Measurements from ENCODE around the gene PRMT1. TPM values are rescaled to one million over a fixed set of nuclear protein-coding genes. Genes with fewer than 3 reads are reported as not detected.

Gene PRMT1
- total RNA-seq, 1 donor from 2014 or later = 105 TPM

DNA sequence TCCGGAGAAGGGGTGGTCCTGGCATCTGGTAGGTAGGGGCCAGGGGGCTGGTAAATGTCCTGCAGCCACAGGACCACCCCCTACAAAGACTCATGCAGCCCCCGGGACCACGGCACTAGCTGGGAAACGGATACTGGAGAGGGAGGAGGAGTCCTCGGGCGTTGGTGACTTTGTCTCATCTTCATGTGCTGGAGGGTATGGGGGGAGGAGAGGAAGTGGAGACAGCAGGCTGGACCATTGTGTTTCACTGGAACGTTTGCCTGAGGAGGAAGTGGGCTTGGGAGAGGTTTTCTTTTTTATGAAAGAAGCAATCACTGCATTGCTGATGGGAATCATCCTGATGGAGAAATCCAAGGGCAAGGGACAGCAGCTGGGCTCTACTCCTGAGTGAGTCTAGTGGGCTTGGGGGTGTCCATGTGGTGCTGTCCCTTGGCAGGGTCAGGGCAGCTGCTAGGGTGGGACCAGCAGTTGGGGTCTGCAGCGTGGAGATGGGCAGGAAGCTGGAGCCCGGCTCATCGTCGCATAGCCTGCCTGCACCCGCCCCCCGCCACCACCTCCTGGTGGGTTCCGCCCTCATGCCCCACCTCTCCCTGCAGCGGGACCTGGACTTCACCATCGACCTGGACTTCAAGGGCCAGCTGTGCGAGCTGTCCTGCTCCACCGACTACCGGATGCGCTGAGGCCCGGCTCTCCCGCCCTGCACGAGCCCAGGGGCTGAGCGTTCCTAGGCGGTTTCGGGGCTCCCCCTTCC, 10.7 kb downstream of the PRMT1 start:
- DNase-seq (ENCODE audit: low spot score) = no peak

DNA sequence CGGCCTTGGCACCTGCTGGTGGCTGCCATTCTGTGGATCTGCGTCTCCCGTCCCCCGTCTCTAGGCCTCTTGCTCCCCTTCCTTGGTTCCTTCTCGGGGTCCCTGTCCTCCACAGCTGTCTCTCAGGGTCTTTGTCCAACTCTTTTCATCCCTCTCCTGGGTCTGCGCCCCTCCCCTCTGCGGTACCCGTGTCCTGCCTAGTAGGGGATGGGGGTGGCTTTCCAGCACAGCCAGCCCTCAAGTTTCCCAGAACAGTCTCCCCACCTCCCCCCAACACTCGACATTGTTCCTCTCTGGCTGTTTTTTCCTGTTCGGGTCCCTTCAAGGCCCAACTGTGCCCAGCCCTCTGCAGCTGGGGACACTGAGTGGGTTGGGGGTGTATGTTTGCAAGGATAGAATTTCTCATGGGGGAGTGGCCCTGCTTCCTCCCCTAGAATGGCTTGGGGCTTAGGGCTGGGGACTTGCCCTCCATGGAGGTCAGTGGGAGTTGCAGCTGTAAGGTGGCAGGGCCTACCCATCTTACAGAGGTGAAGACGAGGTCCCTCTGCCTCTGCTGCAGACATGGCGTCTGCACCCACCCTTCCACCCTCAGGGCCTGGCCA, 11.6 kb downstream of the PRMT1 start:
- DNase-seq (ENCODE audit: low spot score) = no peak

DNA sequence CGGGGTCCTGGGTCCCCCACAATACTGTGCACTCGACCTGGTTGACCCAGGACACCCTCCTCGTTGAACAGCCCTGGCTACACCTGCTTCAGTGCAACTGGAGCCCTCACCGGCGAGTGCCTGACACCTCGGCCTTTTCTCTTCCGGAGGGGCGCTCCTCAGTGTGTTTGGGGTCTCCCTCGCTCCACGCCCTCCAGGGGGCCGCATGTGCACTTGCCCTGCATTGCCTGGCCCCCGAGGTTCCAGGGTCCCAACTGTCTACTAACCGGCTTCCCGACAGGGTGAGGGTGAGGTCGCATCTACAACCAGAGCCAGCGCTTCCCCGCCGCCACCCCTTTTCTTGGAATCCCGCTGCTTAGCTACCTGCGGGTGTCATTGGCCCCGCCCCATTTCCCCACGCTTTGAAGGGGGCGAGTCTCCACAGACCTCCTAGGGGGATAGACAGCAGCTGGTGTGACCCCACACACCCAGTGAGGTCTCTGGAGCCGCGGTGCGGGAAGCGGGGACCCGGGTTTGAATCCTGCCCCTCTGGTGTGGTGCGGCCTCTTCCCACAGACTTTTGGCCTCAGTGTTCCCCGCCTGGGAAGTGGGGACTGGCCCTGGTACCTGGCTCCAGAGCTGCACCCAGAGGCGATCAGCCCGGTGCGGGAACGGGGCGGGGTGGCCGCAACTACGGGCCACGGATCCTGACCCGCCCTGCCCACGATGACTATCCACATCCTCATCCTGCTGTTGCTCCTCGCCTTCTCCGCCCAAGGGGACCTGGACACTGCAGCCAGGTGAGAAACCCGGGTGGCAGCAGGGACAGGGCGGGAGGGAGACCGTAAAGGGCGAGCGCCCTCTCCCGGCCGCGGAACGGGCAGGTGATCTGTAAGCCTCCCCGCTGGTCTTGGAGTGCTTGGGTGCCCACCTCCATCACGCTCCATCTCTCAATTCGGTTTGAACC, 12.3 kb downstream of the PRMT1 start, which contains the start of gene ADM5:
TSS of gene ADM5 (plus strand) at position 462 of the 946 bp plus-strand sequence. CDS start at position 706, 244 bp downstream.
- DNase-seq (ENCODE audit: low spot score) = no peak

DNA sequence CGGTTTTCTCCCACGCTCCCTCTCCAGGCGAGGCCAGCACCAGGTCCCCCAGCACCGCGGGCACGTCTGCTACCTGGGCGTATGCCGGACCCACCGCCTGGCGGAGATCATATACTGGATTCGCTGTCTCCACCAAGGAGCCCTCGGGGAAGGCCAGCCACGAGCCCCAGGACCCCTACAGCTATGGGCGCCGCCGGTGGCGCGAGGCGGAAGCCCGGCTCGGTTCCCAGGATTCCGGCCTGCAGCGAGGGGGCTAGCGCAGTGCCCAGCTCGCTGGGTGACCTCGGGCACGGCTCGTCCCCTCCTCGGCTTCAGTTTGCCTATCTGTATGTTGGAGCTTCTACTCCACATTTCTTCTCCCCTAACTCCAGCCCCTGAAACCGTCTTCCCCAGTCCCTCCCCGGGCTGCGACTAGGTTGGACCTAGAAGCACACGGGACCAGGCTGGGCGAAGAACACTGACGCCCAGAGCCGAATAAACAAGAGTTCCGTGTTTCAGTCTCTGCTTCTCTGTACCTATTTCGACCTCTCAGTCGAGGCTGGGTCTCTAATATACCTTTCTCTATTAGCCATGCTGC, 13.1 kb downstream of the PRMT1 start:
- DNase-seq (ENCODE audit: low spot score) = no peak

DNA sequence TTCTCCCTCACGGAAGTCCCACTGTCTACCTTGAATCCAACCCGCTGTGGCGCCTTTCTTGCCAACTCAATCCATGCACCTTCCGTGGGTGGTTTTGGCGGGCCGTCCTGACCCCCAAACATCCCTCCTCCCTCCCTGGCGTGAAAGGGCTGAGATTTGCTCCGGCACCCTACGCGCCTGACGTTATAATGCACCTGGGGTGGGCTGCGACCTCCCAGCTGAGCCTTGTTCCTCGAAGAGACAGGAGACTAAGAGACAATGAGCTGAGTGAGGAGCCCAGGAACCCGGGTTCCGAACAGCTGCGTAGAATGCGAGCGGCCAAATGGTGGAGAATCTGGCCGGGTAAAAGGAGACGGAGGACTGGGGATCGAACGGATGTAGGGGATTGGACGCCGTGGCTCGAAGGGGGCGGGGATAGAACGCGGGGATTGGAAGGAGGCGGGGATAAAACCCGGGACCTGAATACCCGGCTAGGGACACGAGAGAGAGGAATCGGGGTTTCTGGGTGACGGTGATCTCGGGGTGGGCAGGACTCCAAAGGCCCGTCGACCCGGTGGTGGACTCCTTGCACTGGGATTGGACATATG, 13.7 kb downstream of the PRMT1 start, which contains the start of gene CPT1C:
TSS of gene CPT1C (plus strand) at position 461 of the 587 bp plus-strand sequence. CDS start 1,137 bp downstream, outside the sequence.
- DNase-seq (ENCODE audit: low spot score) = no peak

DNA sequence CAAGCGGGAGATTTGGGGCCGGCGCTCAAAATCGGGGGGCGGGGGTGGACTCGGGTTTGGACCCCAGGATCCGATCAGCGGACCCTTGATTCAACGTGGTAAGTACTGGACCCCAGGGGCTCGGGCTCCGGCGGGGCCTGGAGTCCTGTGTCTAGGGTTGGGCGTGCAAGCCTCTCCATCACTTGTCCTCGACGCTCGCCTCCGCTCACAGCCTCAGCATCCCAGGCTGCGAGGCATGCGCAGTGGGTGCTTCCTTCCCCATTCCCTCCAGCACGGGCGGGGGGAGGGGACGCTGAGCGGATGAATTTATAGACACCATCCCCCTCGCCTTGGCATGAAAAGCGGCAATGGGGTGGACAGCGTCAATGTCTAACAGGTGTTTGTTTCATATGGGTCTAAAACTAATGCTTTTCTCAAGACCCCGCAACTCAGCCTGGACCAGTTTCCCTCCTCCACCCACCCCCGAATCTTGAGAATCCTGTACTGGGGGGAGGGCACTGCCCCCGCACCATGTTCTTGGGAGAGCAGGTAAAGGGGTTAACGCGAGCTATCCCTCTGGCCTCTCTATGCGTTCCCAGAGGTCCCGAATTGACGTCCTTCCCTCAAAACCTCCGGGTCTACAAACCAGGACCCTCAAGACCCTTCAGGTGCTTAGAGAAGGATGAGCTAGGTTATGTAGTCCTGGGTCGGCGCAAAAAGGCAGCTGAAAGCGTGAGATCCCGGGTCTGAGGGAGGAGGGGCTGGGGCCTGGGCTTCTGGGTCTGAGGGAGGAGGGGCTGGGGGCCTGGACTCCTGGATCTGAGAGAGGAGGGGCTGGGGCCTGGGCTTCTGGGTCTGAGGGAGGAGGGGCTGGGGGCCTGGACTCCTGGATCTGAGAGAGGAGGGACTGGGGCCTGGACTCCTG, 14.4 kb downstream of the PRMT1 start:
- no peak for DNase-seq (ENCODE audit: low spot score)

DNA sequence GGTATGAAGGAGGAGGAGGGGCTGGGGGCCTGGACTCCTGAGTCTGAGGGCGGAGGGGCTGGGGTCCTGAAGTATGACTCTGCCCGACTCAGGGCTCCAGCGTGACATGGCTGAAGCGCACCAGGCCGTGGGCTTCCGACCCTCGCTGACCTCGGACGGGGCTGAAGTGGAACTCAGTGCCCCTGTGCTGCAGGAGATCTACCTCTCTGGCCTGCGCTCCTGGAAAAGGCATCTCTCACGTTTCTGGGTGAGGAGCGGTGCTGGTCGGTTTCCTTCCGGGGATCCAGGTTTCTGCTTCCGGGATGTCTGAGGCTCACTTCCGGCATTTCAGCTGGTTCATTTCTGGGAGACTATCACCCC, 15.1 kb downstream of the PRMT1 start:
- no peak for DNase-seq (ENCODE audit: low spot score)

DNA sequence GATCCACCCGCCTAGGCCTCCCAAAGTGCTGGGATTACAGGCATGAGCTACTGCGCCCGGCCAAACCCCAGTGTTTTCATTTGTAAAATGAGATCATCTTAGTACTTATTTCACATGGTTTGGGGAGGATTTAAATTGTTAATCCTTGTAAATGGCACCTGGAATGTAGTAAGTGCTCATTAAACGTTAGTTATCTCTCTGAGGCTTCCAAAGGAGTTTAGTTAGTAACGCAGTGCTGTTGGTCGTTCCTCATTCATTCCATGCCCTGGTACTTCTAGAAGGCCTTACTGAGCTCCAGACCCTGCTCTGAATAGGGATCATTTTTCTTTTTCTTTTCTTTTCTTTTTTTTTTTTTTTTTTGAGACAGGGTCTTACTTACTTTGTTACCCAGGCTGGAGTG, 19.0 kb downstream of the PRMT1 start:
- no peak for DNase-seq (ENCODE audit: low spot score)

DNA sequence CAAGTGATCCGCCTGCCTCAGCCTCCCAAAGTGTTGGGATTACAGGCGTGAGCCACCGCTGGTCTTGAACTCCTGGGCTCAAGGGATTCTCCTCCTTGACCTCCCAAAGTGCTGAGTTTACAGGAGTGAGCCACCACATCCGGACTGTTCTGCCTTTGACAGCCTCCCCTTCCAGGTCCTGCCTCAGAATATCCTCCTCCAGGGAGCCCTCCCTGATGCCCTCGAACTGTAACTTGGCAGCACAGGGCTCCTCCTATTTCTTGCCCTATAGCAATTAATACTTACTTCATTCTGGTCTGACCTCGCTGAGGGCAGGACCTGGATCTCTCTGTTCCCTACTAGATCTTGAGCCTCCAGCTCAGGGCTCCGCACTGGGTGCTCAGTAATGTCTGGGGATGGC, 19.8 kb downstream of the PRMT1 start:
- DNase-seq (ENCODE audit: low spot score) = no peak

DNA sequence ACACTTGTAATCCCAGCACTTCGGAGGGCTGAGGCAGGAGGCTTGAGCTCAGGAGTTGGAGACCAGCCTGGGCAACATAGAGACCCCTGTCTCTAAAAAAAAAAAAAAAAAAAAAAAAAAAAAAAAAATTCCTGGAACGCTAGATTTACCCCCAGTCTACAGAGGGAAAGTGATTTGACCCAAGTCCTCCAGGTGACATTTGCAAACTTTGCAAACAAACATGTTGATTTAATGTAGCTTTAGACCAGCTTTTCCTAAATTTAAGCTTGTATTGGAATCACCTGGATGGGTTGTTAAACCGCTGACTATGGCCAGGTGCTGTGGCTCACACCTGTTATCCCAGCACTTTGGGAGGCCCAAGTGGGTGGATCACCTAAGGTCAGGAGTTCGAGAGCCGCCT, 22.3 kb downstream of the PRMT1 start:
- DNase-seq (ENCODE audit: low spot score) = no peak

DNA sequence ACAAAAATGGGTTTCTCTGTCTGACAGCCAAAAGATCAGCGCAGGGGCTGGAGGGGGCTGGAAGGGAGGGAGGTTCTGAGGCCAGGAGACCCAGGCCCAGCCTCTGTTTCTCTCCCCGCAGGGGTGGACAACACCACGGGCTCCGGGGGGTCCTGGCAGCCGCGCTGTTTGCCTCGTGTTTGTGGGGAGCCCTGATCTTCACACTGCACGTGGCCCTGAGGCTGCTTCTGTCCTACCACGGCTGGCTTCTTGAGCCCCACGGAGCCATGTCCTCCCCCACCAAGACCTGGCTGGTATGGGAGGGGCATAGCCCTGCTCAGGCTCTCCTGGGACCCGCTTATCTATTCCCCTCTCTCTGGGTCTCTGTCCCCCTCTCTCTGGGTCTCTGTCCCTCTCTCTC, 23.5 kb downstream of the PRMT1 start:
- no peak for DNase-seq (ENCODE audit: low spot score)

DNA sequence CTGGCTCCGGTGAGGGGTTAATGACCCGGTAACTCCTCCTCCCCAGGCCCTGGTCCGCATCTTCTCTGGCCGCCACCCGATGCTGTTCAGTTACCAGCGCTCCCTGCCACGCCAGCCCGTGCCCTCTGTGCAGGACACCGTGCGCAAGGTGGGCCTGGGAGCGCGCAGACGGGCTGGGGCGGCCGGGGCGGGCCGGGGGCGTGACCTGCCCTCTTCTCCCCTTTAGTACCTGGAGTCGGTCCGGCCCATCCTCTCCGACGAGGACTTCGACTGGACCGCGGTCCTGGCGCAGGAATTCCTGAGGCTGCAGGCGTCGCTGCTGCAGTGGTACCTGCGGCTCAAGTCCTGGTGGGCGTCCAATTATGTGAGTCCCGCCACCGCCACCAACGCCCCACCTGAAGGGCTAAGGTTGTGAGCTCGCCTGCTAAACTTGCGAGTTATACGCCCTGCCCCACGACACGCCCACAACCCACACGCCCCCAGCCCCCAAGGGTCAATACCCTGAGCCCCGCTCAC, 24.3 kb downstream of the PRMT1 start:
- DNase-seq (ENCODE audit: low spot score) = no peak

DNA sequence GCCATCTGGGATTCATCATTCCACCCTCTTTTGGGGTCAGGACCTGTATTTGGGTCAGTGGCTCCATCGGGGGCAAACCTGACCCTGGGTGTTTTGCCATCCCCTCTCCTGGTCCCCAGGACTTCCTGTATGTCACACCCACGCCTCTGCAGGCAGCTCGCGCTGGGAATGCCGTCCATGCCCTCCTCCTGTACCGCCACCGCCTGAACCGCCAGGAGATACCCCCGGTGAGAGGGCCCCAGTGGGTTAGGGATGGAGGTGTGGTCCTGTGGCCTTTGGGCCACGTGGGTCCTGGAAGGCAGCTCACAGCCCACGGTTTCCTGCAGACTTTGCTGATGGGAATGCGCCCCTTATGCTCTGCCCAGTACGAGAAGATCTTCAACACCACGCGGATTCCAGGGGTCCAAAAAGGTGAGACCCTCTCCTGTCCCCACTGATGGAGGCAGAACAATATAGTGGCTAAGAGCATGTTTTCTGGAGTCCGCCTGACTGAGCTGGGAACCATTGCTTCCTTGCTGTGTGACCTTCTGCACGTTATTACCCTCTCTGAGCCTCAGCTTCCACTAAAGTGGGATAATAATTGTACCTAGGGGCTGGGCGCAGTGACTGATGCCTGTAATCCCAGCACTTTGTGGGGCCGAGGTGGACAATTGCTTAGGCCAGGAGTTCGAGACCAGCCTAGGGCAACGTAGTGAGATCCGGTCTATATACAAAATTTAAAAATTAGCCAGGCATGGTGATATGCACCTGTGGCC, 28.0 kb downstream of the PRMT1 start:
- no peak for DNase-seq (ENCODE audit: low spot score)

DNA sequence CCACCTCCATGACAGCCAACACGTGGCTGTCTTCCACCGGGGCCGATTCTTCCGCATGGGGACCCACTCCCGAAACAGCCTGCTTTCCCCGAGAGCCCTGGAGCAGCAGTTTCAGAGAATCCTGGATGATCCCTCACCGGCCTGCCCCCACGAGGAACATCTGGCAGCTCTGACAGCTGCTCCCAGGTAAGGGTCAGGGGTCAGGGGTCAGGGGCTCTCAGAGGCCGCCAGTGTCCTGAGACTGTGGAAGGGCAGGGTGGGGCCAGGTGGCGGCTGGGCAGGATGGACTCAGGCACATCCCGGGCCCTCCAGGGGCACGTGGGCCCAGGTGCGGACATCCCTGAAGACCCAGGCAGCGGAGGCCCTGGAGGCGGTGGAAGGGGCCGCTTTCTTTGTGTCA, 28.8 kb downstream of the PRMT1 start:
- no peak for DNase-seq (ENCODE audit: low spot score)

DNA sequence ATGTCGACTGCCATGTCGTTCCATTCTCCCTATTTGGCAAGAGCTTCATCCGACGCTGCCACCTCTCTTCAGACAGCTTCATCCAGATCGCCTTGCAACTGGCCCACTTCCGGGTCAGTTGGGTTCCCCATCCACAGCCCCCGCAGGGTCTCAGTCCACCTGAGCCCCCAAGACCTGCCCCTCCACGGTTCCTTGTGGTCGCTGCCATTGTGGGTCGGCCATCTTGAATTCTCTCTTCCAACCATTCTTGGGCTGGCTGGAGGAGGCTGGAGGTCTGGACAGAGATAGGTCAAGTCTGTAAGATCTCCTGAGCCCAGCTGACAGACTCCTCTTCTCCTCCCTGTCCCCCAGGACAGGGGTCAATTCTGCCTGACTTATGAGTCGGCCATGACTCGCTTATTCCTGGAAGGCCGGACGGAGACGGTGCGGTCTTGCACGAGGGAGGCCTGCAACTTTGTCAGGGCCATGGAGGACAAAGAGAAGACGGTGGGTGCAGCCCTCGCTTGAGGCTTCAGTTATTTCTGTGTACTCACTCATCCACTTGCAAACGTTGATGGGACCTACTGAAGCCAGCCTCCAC, 33.4 kb downstream of the PRMT1 start:
- DNase-seq (ENCODE audit: low spot score) = no peak

DNA sequence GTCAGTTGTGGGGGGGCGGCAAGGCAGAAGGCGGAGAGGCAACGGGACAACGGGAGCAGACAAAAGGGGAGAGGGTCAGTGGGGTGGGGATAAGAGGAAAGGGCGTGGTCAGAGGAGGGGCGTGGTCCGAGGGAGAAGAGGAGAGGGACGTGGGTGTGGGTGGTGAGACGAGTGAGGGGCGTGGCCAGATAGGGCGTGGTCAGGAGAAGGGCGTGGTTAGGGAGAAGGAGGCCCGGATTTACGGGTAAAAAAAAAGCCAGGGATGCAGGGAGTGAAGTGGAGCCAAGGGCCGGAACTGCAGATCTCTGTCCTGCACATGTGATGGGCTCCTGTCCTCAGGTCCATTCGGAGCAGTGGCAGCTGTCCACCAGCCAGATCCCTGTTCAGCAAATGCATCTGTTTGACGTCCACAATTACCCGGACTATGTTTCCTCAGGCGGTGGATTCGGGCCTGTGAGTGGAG, 35.4 kb downstream of the PRMT1 start:
- DNase-seq (ENCODE audit: low spot score) = no peak

DNA sequence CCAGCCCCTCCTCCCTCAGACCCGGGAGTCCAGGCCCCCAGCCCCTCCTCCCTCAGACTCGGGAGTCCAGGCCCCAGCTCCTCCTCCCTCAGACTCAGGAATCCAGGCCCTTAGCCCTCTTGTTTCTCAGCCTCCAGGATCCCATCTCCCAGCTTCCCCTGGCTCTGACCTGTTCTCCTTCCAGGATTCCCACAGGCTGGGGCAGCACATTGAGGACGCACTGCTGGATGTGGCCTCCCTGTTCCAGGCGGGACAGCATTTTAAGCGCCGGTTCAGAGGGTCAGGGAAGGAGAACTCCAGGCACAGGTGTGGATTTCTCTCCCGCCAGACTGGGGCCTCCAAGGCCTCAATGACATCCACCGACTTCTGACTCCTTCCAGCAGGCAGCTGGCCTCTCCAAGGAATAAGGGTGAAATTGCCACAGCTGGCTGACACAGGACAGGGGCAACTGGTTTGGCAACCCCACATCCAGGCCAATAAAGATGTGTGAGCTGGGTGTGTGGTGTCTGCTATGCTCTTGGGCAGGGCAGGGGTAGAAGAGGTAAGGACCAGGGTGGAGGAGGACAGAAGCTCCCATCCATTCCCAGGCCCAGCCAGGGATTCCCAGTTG, 36.3 kb downstream of the PRMT1 start:
- no peak for DNase-seq (ENCODE audit: low spot score)

DNA sequence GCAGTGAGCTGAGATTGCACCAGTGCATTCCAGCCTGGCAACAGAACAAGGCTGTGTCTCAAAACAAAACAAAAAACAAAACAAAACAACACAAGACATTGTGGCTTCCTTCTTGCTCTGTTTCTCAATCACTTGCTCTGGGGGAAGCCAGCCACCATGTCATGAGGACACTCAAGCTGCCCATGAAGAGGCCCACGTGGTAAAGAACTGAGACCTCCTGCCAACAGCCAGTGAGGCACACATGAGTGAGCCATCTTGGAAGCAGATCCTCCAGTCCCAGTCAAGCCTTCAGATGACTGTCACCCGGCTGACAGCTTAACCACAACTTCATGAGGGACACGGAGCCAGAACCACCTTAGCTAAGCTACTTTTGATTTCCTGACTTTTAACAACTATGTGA, 39.1 kb downstream of the PRMT1 start:
- no peak for DNase-seq (ENCODE audit: low spot score)
